Panc1 (cell line): Measurements from ENCODE around the gene NASP.

Experiments used
- TF ChIP-seq, protein P1 (sequence below): fragments of 450-650 bp; IDR thresholded peaks from 2 replicates; pipeline ENCODE4 v1.5.1; 2017; ENCODE audit warnings: mild to moderate bottlenecking
- TF ChIP-seq, protein P2 (sequence below), 2 experiments: IDR thresholded peaks; 2 replicates each; pipeline ENCODE4 v1.6.1; 2011 to 2012; ENCODE audit warnings: low read depth in 2 of 2, control low read depth in 1 of 2, low read length in 1 of 2, mild to moderate bottlenecking in 1 of 2, moderate library complexity in 1 of 2; ENCODE audit not compliant: insufficient read depth in 1 of 2

DNA sequence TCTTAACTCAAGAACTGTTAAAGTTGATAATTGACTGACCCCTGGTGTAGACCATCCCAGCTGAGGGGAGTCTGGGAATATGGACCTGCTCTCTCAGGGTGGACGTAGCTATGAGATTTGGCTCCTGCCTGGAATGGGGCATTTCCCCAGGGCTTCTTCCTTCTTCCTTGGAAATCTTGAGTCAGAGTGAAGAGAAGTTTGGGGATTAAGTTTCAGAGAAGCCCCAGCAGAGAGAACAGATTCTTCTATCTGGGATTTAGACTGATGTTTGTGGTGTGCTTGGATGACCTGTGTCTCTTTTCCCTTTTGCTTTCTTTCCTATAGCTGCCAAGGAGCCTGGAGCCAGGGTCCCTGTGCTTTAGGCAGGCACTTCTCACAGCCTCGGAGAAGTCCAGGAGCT, 20.0 kb upstream of the NASP start:
- TF ChIP-seq, protein P1, sequence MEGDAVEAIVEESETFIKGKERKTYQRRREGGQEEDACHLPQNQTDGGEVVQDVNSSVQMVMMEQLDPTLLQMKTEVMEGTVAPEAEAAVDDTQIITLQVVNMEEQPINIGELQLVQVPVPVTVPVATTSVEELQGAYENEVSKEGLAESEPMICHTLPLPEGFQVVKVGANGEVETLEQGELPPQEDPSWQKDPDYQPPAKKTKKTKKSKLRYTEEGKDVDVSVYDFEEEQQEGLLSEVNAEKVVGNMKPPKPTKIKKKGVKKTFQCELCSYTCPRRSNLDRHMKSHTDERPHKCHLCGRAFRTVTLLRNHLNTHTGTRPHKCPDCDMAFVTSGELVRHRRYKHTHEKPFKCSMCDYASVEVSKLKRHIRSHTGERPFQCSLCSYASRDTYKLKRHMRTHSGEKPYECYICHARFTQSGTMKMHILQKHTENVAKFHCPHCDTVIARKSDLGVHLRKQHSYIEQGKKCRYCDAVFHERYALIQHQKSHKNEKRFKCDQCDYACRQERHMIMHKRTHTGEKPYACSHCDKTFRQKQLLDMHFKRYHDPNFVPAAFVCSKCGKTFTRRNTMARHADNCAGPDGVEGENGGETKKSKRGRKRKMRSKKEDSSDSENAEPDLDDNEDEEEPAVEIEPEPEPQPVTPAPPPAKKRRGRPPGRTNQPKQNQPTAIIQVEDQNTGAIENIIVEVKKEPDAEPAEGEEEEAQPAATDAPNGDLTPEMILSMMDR = no peak
- TF ChIP-seq, protein P2, sequence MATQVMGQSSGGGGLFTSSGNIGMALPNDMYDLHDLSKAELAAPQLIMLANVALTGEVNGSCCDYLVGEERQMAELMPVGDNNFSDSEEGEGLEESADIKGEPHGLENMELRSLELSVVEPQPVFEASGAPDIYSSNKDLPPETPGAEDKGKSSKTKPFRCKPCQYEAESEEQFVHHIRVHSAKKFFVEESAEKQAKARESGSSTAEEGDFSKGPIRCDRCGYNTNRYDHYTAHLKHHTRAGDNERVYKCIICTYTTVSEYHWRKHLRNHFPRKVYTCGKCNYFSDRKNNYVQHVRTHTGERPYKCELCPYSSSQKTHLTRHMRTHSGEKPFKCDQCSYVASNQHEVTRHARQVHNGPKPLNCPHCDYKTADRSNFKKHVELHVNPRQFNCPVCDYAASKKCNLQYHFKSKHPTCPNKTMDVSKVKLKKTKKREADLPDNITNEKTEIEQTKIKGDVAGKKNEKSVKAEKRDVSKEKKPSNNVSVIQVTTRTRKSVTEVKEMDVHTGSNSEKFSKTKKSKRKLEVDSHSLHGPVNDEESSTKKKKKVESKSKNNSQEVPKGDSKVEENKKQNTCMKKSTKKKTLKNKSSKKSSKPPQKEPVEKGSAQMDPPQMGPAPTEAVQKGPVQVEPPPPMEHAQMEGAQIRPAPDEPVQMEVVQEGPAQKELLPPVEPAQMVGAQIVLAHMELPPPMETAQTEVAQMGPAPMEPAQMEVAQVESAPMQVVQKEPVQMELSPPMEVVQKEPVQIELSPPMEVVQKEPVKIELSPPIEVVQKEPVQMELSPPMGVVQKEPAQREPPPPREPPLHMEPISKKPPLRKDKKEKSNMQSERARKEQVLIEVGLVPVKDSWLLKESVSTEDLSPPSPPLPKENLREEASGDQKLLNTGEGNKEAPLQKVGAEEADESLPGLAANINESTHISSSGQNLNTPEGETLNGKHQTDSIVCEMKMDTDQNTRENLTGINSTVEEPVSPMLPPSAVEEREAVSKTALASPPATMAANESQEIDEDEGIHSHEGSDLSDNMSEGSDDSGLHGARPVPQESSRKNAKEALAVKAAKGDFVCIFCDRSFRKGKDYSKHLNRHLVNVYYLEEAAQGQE (IDR thresholded peaks at IDR 0.05; ENCODE audit: insufficient read depth in 1 of 2, low read depth in 2 of 2, low read length in 1 of 2) = no peak
